KBM-7 (cell line): ENCODE results near the gene RTP2.
A peak's percentile ranks its signal among the peaks of the same experiment; 100 is the strongest.
"Not testable (repeated sequence)": the region's sequence is repeated elsewhere in the genome, so short reads cannot be mapped to it uniquely, and the experiment has no call there.

Experiments used
- DNase-seq: peaks from one replicate; pipeline ENCODE4 v3.0.0-alpha.2; 2015
- in situ Hi-C: fragments of 300-500 bp; cut with MboI; formaldehyde crosslinking; loops from 2 replicates; pipeline ENCODE4 v1.14.3; 2020; ENCODE audit warnings: low sequenced_read_pairs, low pct_unique_long_range_greater_than_20kb, mixed read lengths

RTP2 gene

GRCh38 chr3:187685948-187686347 is 16.4 kb downstream of the RTP2 start:
- in situ Hi-C loops, result loop anchor here (25.0 kb wide), 1 partner anchor 474 kb away; no protein-coding TSS in a partner anchor
- DNase-seq, result no peak

GRCh38 chr3:187684880-187685279 is 17.5 kb downstream of the RTP2 start:
- in situ Hi-C loops, result loop anchor here (25.0 kb wide), 1 partner anchor 473 kb away; no protein-coding TSS in a partner anchor
- peak; percentile 35 for DNase-seq

- DNase-seq, result no peak
- in situ Hi-C loops, result loop anchor here (25.0 kb wide), 1 partner anchor 472 kb away; no protein-coding TSS in a partner anchor
These were observed 17.9 kb downstream of the RTP2 start for GRCh38 chr3:187684444-187684843.

- in situ Hi-C loops, result loop anchor here (25.0 kb wide), 1 partner anchor 469 kb away; no protein-coding TSS in a partner anchor
- not testable (repeated sequence) for DNase-seq
These were observed 20.6 kb downstream of the RTP2 start for GRCh38 chr3:187681756-187682155.

GRCh38 chr3:187679638-187680396 is 22.5 kb downstream of the RTP2 start:
- in situ Hi-C loops, result loop anchor here (10.0 to 25.0 kb wide), 2 partner anchors 355 to 468 kb away; no protein-coding TSS in a partner anchor
- DNase-seq, result peak; percentile 78

GRCh38 chr3:187678726-187679268 is 23.6 kb downstream of the RTP2 start:
- DNase-seq, result peak; percentile 64
- in situ Hi-C loops, result loop anchor here (10.0 to 25.0 kb wide), 2 partner anchors 354 to 466 kb away; no protein-coding TSS in a partner anchor

- in situ Hi-C loops, result loop anchor here (10.0 to 25.0 kb wide), 2 partner anchors 353 to 465 kb away; no protein-coding TSS in a partner anchor
- no peak for DNase-seq
These were observed 24.8 kb downstream of the RTP2 start for GRCh38 chr3:187677604-187678003.

GRCh38 chr3:187673012-187673411 is 29.3 kb downstream of the RTP2 start:
- DNase-seq, result no peak
- in situ Hi-C loops, result loop anchor here (10.0 kb wide), 1 partner anchor 348 kb away; no protein-coding TSS in a partner anchor

- in situ Hi-C loops, result loop anchor here (10.0 kb wide), 1 partner anchor 345 kb away; no protein-coding TSS in a partner anchor
- peak; percentile 34 for DNase-seq
These were observed 32.5 kb downstream of the RTP2 start, which contains the start of gene SST for GRCh38 chr3:187669675-187670504. Gene SST, minus strand, starts transcription at chr3:187670394. Its CDS starts 103 bp downstream, at chr3:187670291.

- in situ Hi-C loops, result no loop called here
- no peak for DNase-seq
These were observed 34.8 kb downstream of the RTP2 start for GRCh38 chr3:187667526-187667925.

GRCh38 chr3:187665764-187666402 is 36.5 kb downstream of the RTP2 start:
- in situ Hi-C loops, result no loop called here
- DNase-seq, result no peak

GRCh38 chr3:187665010-187665409 is 37.3 kb downstream of the RTP2 start:
- in situ Hi-C loops, result no loop called here
- no peak for DNase-seq

- DNase-seq, result peak; percentile 73
- in situ Hi-C loops, result no loop called here
These were observed 39.4 kb downstream of the RTP2 start for GRCh38 chr3:187662848-187663409.

GRCh38 chr3:187661267-187661666 is 41.1 kb downstream of the RTP2 start:
- in situ Hi-C loops, result no loop called here
- no peak for DNase-seq

- no peak for DNase-seq
- in situ Hi-C loops, result no loop called here
These were observed 51.1 kb downstream of the RTP2 start for GRCh38 chr3:187651282-187651681.
